HG02943 (cell line): ENCODE results near the gene AEBP2.
"Not testable (repeated sequence)": the region's sequence is repeated elsewhere in the genome, so short reads cannot be mapped to it uniquely, and the experiment has no call there.

ENCODE experiments used
- ATAC-seq: cut with Tn5 transposase; IDR thresholded peaks from one replicate; pipeline ENCODE4 v1.9.1; 2021; ENCODE audit warnings: mild to moderate bottlenecking, low read depth, moderate library complexity; ENCODE audit not compliant: unreplicated experiment

The AEBP2 gene

GRCh38 chr12:19547271-19547671 is 108.0 kb downstream of the AEBP2 start:
- no peak for ATAC-seq

GRCh38 chr12:19548834-19549233 is 109.5 kb downstream of the AEBP2 start:
- no peak for ATAC-seq

DNA sequence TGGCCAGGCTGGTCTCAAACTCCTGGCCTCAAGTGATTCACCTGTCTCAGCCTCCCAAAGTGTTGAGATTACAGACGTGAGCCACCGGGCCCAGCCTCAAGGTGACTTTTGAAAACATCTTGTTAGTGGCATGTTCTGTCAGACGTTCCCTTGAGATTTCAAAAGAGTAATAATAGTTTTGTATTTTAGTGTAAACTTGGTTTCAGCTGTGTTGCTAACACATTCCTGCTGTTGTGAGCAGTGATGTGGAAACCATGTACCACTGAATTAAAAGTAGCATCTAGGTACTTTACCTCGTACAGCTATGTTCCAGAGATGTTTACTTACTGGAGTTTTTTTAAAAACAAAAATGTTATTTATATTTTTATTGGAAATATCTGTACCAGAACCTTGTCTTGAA is 111.3 kb downstream of the AEBP2 start:
- no peak for ATAC-seq

DNA sequence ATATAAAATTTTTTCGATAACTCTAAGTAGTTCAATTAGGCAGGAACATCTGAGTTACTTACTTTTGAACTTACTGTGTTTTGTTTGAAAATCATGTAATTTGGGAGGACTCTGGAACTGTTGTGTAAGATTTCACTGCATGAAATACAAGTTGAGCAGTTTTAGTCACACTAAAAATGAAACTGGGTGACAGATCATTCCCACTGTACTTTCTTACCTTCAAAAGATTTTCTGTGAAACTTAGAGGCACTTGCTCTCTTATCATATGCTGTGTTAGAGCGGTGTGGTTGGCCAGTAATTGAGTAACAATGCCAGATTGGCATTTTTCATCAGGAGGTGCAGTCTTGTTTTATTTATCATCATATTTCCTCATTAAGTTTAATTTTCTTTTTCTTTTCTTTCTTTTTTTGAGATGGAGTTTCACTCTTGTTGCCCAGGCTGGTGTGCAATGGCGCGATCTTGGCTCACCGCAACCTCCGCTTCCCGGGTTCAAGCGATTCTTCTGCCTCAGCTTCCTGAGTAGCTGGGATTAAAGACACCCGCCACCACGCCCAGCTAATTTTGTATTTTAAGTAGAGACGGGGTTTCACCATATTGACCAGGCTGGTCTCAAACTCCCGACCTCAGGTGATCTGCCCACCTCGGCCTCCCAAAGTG is 113.3 kb downstream of the AEBP2 start:
- not testable (repeated sequence) for ATAC-seq

GRCh38 chr12:19553175-19553574 is 113.9 kb downstream of the AEBP2 start:
- no peak for ATAC-seq

DNA sequence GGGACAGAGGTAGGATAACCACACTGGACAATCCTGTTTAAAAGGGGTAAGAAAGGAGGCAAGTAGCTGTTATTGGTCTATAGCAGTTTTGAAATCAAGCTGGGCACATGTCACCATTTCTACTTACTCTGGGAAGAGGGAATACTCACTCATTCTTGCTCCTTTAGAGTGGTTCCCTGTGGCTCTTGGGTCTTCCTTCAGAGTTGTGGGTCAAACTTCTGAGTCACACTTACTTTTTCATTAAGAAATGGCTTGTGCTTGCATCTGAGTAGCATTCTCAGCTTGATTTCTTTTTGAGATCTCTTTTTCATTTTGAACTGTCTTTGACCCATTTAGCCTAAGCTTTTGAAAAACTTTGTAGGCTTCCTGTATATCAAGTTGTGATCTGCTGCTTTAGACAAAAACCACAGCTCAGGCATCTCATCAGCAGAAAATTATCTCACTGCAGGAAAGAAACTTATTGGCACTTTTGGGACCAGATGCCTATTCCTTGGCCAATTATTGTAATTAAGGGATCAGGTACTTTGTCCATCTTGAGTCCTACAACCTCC is 122.2 kb downstream of the AEBP2 start:
- ATAC-seq = no peak
